ENCODE results near the gene AKR7A2. TPM values are rescaled to one million over a fixed set of nuclear protein-coding genes. Genes with fewer than 3 reads are reported as not detected.

AKR7A2 gene
- total RNA-seq, 1 donor from 2014 or later, result 34.1 TPM

DNA sequence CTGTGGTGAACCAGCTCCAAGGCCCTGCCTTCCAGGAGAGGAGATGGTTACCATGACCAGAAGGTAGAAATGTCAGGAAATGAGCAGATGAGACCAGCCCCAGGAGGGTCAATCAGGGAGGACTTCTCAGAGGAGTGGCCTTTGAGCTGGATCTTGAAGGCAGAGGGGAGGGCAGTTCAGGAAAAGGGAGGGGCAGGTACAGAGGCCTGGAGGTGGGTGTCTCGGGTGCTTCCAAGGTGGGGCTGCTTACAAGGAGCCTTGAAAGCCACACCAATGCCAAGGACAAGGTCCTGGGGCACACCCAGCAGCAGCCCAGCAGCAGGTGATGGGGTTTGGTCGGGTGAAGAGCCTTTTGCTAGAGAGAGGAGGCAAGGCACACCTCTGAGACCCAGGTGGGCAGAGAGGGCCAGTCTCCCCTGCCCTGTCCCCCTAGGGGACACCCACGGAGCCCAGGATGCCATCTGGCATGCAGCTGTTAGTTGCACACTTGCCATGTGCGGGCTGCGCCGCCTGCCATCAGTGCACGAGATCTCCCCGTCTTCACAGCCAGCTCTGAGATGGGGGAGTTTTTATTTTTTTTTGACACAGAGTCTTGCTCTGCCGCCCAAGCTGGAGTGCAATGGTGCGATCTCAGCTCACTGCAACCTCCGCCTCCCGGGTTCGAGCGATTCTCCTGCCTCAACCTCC is 18.6 kb upstream of the AKR7A2 start:
- H3K27me3 Mint-ChIP-seq (ENCODE audit: unreplicated experiment), result peaks cover 8% of the 10 kb centered on the region
- peaks cover 11% of the 10 kb centered on the region for H3K36me3 Mint-ChIP-seq (ENCODE audit: low read depth, unreplicated experiment)
- no peak for DNase-seq (ENCODE audit: low spot score)
- TF ChIP-seq, protein P1, sequence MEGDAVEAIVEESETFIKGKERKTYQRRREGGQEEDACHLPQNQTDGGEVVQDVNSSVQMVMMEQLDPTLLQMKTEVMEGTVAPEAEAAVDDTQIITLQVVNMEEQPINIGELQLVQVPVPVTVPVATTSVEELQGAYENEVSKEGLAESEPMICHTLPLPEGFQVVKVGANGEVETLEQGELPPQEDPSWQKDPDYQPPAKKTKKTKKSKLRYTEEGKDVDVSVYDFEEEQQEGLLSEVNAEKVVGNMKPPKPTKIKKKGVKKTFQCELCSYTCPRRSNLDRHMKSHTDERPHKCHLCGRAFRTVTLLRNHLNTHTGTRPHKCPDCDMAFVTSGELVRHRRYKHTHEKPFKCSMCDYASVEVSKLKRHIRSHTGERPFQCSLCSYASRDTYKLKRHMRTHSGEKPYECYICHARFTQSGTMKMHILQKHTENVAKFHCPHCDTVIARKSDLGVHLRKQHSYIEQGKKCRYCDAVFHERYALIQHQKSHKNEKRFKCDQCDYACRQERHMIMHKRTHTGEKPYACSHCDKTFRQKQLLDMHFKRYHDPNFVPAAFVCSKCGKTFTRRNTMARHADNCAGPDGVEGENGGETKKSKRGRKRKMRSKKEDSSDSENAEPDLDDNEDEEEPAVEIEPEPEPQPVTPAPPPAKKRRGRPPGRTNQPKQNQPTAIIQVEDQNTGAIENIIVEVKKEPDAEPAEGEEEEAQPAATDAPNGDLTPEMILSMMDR (IDR thresholded peaks at IDR 0.05; ENCODE audit: unreplicated experiment), result no peak
- no peaks in the 10 kb centered on the region for H3K9me3 Mint-ChIP-seq (ENCODE audit: unreplicated experiment)
- H3K4me3 Mint-ChIP-seq (ENCODE audit: unreplicated experiment), result no peak overlapping the region
- peak overlapping the region; percentile 84 for H3K27ac Mint-ChIP-seq (ENCODE audit: unreplicated experiment)
- H3K4me1 Mint-ChIP-seq (ENCODE audit: unreplicated experiment), result no peaks in the 10 kb centered on the region

DNA sequence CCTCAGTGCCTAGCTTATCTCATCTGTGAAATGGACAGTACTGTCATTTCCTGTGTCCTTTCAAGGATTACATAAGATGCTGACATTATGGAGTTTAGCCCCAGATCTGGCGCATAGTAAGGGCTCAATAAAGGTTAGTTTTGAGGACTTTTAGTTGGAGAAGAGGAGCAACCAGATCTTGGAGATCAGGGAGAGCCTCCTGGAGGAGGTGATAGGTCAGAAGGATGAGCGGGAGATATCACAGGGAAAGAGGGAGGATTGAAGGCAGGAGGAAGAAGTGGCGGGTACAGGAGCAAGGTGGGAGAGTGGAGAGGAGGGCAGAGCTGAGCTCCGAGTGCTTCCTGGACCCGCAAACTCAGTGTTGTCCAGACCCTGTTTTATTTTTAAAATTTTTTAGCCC is 17.7 kb upstream of the AKR7A2 start:
- Mint-ChIP-seq H3K36me3 (ENCODE audit: low read depth, unreplicated experiment) (peaks cover 11% of the 10 kb centered on the region), H3K4me3 (ENCODE audit: unreplicated experiment) (peak overlapping the region; percentile 2), H3K4me1 (ENCODE audit: unreplicated experiment) (no peaks in the 10 kb centered on the region), H3K27me3 (ENCODE audit: unreplicated experiment) (peaks cover 8% of the 10 kb centered on the region), H3K27ac (ENCODE audit: unreplicated experiment) (no peak overlapping the region), H3K9me3 (ENCODE audit: unreplicated experiment) (no peaks in the 10 kb centered on the region)
- TF ChIP-seq, protein P1 (IDR thresholded peaks at IDR 0.05; ENCODE audit: unreplicated experiment), result no peak
- no peak for DNase-seq (ENCODE audit: low spot score)

DNA sequence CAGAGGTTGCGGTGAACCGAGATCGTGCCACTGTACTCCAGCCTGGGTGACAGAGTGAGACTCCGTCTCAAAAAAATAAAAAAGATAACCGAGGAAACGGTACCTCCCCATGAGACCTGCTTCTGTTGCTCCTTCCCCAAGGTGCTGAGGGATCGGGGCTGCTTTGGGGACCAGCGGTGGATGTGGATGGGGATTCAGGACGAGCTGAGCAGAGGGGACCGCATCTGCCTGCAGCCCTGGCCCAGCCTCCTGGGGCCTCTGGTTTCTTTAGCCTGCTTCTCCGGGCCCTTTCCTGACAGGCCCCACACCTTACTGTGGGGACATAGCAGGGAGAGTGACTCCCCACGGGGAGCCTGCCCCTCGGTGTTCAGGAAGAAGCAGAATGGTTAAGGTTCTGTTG is 17.2 kb upstream of the AKR7A2 start:
- Mint-ChIP-seq H3K9me3 (ENCODE audit: unreplicated experiment) (no peaks in the 10 kb centered on the region), H3K27ac (ENCODE audit: unreplicated experiment) (no peak overlapping the region), H3K36me3 (ENCODE audit: low read depth, unreplicated experiment) (peaks cover 11% of the 10 kb centered on the region), H3K27me3 (ENCODE audit: unreplicated experiment) (peaks cover 8% of the 10 kb centered on the region), H3K4me3 (ENCODE audit: unreplicated experiment) (no peak overlapping the region), H3K4me1 (ENCODE audit: unreplicated experiment) (no peaks in the 10 kb centered on the region)
- DNase-seq (ENCODE audit: low spot score), result no peak
- TF ChIP-seq, protein P1 (IDR thresholded peaks at IDR 0.05; ENCODE audit: unreplicated experiment), result no peak

DNA sequence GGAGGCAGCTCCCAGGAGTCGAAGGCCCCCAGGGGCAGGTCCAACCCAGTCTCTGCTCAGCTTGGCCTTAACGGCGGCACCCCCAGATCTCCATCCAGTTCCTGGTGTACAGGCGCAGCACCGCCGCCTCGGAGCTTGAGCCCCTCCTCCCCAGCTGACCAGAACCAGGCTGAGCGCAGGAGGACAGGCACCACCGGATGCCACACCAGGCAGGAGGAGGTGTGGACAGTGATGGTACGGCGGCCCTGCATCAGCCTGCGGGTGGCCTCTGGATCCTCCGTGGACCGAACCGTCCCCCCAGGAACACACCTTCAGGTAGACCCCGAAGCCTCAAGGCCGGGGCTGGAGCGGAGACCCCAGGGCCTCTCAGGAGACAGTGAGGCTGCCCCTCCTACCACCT is 16.5 kb upstream of the AKR7A2 start:
- Mint-ChIP-seq H3K4me1 (ENCODE audit: unreplicated experiment) (no peaks in the 10 kb centered on the region), H3K27ac (ENCODE audit: unreplicated experiment) (no peak overlapping the region), H3K36me3 (ENCODE audit: low read depth, unreplicated experiment) (peaks cover 15% of the 10 kb centered on the region), H3K27me3 (ENCODE audit: unreplicated experiment) (peaks cover 6% of the 10 kb centered on the region), H3K4me3 (ENCODE audit: unreplicated experiment) (no peak overlapping the region), H3K9me3 (ENCODE audit: unreplicated experiment) (no peaks in the 10 kb centered on the region)
- no peak for DNase-seq (ENCODE audit: low spot score)
- TF ChIP-seq, protein P1 (IDR thresholded peaks at IDR 0.05; ENCODE audit: unreplicated experiment), result no peak

DNA sequence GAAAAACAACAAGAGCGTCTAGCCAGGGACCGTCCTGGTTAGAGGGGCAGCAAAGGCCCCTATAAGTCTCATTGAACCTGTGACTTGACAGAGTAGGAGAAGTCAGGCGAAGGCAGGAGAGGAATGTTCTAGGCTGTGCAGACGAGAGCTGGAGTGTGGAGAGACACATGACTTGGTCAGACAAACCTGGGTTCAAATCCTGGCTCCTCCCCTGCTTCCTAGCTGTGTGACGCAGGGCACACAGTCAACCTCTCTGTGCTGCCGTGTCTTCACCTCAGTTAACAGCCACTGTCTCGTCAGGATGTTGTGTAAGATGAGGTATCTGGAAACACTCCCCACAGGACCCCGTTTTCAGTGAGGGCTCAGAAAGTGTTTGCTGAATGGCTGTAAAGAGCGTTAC is 15.8 kb upstream of the AKR7A2 start:
- H3K9me3 Mint-ChIP-seq (ENCODE audit: unreplicated experiment), result no peaks in the 10 kb centered on the region
- H3K4me3 Mint-ChIP-seq (ENCODE audit: unreplicated experiment), result no peak overlapping the region
- H3K27ac Mint-ChIP-seq (ENCODE audit: unreplicated experiment), result no peak overlapping the region

More for the DNA sequence above, 15.8 kb upstream of the AKR7A2 start:
- TF ChIP-seq, protein P1 (IDR thresholded peaks at IDR 0.05; ENCODE audit: unreplicated experiment), result no peak
- DNase-seq (ENCODE audit: low spot score), result no peak
- peaks cover 4% of the 10 kb centered on the region for H3K27me3 Mint-ChIP-seq (ENCODE audit: unreplicated experiment)
- no peaks in the 10 kb centered on the region for H3K4me1 Mint-ChIP-seq (ENCODE audit: unreplicated experiment)
- peaks cover 16% of the 10 kb centered on the region for H3K36me3 Mint-ChIP-seq (ENCODE audit: low read depth, unreplicated experiment)

All from endothelial cell (in vitro differentiated cells).